Fibroblast of lung (primary cell): ENCODE data around the gene KIRREL3.

Experiments
- CTCF ChIP-seq, 2 donors: IDR thresholded peaks in 1 of 2; conservative IDR thresholded peaks in 1 of 2; 1 replicate in 1 of 2; 2 replicates in 1 of 2; pipeline ENCODE4 v1.5.1; 2011 to 2012; ENCODE audit warnings: low read length in 2 of 2, control low read depth in 1 of 2, inconsistent platforms in 1 of 2, low read depth in 1 of 2, mild to moderate bottlenecking in 1 of 2
- EZH2 ChIP-seq: IDR thresholded peaks from 2 replicates; pipeline ENCODE4 v1.5.1; 2012; ENCODE audit warnings: low read length, control low read depth, mild to moderate bottlenecking; ENCODE audit errors: missing control alignments

- no peak for TF ChIP-seq CTCF (conservative IDR thresholded peaks at IDR 0.05 in 1 of 2, IDR thresholded peaks at IDR 0.05 in 1 of 2; ENCODE audit: low read depth in 1 of 2, low read length in 2 of 2)
- TF ChIP-seq EZH2 = no peak
Observed at GRCh38 chr11:126658306-126659056, 342.1 kb downstream of the KIRREL3 start.
